ENCODE data around the gene TAX1BP3.

Gene TAX1BP3

DNA sequence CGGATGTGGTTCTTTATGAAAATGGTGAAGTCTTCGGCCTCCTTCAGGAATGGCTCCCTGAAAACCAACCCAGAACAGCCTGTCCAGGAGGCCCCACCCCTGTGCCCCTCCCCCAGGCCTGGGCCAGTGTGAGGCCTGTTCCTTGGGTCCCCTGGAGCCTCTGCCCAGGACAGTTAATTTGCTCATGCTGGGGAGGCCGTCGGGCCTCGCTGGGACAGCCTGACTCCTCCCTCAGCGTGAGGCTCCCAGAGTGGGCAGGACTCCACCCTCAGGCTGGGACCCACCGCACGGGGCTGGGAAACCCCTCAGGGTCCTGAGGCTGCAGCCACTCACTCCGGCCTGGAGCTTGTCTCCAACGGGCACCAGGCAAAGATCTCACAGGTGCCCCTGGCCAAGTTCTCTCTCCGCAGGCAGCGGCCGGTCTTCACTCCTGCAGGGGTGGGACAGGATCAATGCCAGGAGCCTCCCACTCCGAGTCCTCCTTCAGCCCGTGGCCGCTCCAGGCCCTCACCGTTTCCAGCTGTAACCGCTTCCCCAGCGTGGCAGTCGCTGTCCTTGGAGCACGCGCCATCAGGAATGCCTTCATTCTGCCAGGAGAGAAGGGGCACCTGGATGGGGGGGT is 21.8 kb upstream of the TAX1BP3 start:
- no peaks in the 10 kb centered on the region for H3K9me3 ChIP-seq
- peaks cover 0 to 3% of the 10 kb centered on the region in 2 experiments for H3K4me1 ChIP-seq (ENCODE audit: control insufficient read depth in 1 of 2, insufficient read depth in 1 of 2, low read depth in 1 of 2, low read length in 1 of 2)
- H3K27me3 ChIP-seq = peaks cover 33% of the 10 kb centered on the region
- TF ChIP-seq, protein P1, sequence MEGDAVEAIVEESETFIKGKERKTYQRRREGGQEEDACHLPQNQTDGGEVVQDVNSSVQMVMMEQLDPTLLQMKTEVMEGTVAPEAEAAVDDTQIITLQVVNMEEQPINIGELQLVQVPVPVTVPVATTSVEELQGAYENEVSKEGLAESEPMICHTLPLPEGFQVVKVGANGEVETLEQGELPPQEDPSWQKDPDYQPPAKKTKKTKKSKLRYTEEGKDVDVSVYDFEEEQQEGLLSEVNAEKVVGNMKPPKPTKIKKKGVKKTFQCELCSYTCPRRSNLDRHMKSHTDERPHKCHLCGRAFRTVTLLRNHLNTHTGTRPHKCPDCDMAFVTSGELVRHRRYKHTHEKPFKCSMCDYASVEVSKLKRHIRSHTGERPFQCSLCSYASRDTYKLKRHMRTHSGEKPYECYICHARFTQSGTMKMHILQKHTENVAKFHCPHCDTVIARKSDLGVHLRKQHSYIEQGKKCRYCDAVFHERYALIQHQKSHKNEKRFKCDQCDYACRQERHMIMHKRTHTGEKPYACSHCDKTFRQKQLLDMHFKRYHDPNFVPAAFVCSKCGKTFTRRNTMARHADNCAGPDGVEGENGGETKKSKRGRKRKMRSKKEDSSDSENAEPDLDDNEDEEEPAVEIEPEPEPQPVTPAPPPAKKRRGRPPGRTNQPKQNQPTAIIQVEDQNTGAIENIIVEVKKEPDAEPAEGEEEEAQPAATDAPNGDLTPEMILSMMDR (IDR thresholded peaks at IDR 0.05) = no peak
- H3K27ac ChIP-seq = no peak overlapping the region
- no peak overlapping the region for H3K4me3 ChIP-seq (ENCODE audit: low read depth in 1 of 2, low read length in 1 of 2)
- no peaks in the 10 kb centered on the region for H3K36me3 ChIP-seq

DNA sequence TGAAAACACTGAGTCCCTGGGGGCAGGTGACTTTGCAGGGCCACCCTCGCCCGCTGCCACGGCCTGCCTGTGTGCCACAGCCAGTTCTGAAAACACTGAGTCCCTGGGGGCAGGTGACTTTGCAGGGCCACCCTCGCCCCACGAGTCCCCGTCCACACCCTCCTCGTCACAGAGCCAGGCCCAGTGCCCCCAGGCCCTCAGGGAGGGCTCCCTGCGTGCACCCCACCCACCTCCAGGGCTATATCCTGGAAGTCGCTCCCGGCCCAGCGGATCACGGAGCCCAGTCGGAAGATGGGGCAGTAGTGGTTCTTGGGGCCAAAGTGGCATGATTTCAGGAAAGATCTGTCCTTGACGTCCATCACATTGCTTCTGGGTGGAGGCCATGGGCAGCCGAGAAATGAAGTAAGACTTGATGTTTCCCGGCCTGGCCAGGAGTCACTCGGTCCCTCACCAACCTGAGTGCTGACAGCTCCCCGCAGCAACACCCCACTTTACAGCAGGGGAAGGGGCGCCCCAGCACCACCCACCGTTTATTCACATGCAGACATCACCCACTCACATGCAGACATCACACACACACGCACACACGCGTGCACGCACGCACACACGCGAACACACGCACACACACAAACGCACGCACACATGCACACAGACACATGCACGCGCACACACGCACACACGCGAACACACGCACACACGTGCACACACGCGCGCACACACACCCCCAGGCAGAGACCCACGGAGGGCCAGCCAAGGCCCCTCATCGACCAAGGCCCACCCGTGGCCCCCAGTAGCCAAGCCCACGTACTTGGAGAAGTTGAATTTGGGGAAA is 21.1 kb upstream of the TAX1BP3 start:
- H3K27me3 ChIP-seq = peaks cover 31% of the 10 kb centered on the region
- H3K4me1 ChIP-seq (ENCODE audit: control insufficient read depth in 1 of 2, insufficient read depth in 1 of 2, low read depth in 1 of 2, low read length in 1 of 2) = no peaks in the 10 kb centered on the region
- H3K36me3 ChIP-seq = no peaks in the 10 kb centered on the region
- H3K27ac ChIP-seq = no peak overlapping the region
- H3K4me3 ChIP-seq (ENCODE audit: low read depth in 1 of 2, low read length in 1 of 2) = no peak overlapping the region
- H3K9me3 ChIP-seq = no peaks in the 10 kb centered on the region
- TF ChIP-seq, protein P1 (IDR thresholded peaks at IDR 0.05) = no peak

DNA sequence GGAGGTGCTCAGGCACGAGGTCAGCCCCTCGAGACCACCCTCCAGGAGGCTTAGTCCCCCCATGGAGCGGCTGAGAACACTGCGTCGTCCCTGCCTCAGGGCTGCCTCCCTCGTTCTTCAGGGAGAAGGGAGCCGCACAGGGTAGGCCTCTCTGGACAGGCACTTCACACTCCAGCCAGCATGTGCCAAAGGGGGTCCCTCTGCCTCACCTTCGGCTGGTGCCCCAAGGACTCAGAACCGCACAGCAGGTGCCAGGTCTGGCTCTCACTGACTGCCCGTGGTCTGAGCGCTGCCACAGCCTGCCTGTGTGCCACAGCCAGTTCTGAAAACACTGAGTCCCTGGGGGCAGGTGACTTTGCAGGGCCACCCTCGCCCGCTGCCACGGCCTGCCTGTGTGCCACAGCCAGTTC is 20.5 kb upstream of the TAX1BP3 start:
- TF ChIP-seq, protein P1 (IDR thresholded peaks at IDR 0.05) = no peak
- H3K27ac ChIP-seq = no peak overlapping the region

DNA sequence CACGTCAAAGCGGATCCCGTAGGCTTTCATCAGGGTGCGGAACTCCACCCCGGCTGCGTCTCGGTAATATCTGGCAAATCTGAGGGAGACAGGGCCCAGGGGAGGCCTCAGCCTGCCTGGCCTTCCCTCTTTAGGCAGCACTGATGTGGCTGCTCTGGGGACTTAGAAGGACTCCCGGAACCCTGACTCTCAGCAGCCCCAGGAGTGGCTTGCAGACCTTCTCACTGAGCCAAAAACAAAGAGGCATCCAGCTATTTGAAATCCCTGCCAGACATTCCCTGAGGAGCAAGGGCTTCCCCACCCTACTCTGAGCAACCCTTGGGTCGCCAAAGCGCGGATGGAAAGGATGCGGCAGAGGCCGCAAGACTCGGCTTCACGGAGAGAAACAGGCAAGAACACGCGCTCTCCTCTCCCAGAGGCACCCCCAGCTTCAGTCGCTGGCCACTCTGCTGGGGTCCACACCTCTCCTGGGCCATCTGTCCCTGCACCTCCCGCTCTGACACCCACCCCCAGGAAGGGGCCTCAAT is 19.7 kb upstream of the TAX1BP3 start:
- TF ChIP-seq, protein P1 (IDR thresholded peaks at IDR 0.05) = no peak
- Histone ChIP-seq H3K36me3 (no peaks in the 10 kb centered on the region), H3K27ac (no peak overlapping the region)

More for the DNA sequence above, 20.5 kb upstream of the TAX1BP3 start:
- peaks cover 31% of the 10 kb centered on the region for H3K27me3 ChIP-seq
- H3K4me1 ChIP-seq (ENCODE audit: control insufficient read depth in 1 of 2, insufficient read depth in 1 of 2, low read depth in 1 of 2, low read length in 1 of 2) = no peaks in the 10 kb centered on the region
- H3K4me3 ChIP-seq (ENCODE audit: low read depth in 1 of 2, low read length in 1 of 2) = no peak overlapping the region
- H3K9me3 ChIP-seq = no peaks in the 10 kb centered on the region
- no peaks in the 10 kb centered on the region for H3K36me3 ChIP-seq

DNA sequence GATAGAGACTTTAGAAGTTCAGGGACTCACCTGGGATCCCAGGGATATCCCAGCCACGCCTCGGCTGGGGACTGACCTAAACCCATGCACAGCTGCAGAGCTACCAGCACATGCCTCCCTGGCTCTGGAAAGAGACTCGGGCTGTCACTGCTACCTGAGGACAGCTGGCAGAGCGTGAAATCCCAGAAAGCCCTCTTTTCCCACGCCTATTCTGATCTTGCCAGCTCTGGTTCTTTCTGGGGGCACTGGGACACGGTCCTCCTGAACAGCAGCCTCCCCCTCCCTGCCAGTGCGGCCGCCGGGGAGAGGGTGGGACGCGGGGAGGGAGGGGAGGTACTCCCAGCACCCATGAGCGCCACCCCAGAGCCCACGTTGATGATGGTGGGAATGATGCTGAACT is 16.8 kb upstream of the TAX1BP3 start:
- no peaks in the 10 kb centered on the region for H3K36me3 ChIP-seq
- peaks cover 0 to 4% of the 10 kb centered on the region in 2 experiments for H3K4me1 ChIP-seq (ENCODE audit: control insufficient read depth in 1 of 2, insufficient read depth in 1 of 2, low read depth in 1 of 2, low read length in 1 of 2)
- H3K27me3 ChIP-seq = peaks cover 14% of the 10 kb centered on the region
- TF ChIP-seq, protein P1 (IDR thresholded peaks at IDR 0.05) = no peak
- H3K9me3 ChIP-seq = no peaks in the 10 kb centered on the region
- H3K4me3 ChIP-seq (ENCODE audit: low read depth in 1 of 2, low read length in 1 of 2) = no peak overlapping the region
- no peak overlapping the region for H3K27ac ChIP-seq

More for the DNA sequence above, 19.7 kb upstream of the TAX1BP3 start:
- Histone ChIP-seq H3K9me3 (no peaks in the 10 kb centered on the region), H3K4me1 (ENCODE audit: control insufficient read depth in 1 of 2, insufficient read depth in 1 of 2, low read depth in 1 of 2, low read length in 1 of 2) (peaks cover 0 to 1% of the 10 kb centered on the region in 2 experiments), H3K27me3 (peaks cover 23% of the 10 kb centered on the region), H3K4me3 (ENCODE audit: low read depth in 1 of 2, low read length in 1 of 2) (no peak overlapping the region)
